Fibroblast of lung (primary cell): ENCODE data around the gene CPA5. TPM values are rescaled to one million over a fixed set of nuclear protein-coding genes. Genes with fewer than 3 reads are reported as not detected.

ENCODE experiments used
- DNase-seq, 2 donors: peaks; one replicate each; pipeline versions ENCODE4 v3.0.0 to v3.0.0-alpha.2; 2010; ENCODE audit warnings: low read depth in 2 of 2
- H2AFZ ChIP-seq: 2 replicates; pipeline ENCODE4 v1.5.1; 2012; ENCODE audit warnings: low read length, control low read depth, inconsistent platforms
- H3K27ac ChIP-seq: 2 replicates; pipeline ENCODE4 v1.5.1; 2011; ENCODE audit warnings: low read length, control low read depth; ENCODE audit not compliant: insufficient read depth
- H3K27me3 ChIP-seq: 2 replicates; pipeline ENCODE4 v1.5.1; 2011; ENCODE audit warnings: mild to moderate bottlenecking, low read length; ENCODE audit not compliant: control insufficient read depth, insufficient read depth
- H3K36me3 ChIP-seq: 2 replicates; pipeline ENCODE4 v1.5.1; 2011; ENCODE audit warnings: low read length; ENCODE audit not compliant: control insufficient read depth, insufficient read depth
- H3K4me1 ChIP-seq: 2 replicates; pipeline ENCODE4 v1.5.1; 2011; ENCODE audit warnings: low read length; ENCODE audit not compliant: control insufficient read depth, insufficient read depth; ENCODE audit errors: extremely low read depth
- H3K4me2 ChIP-seq: 2 replicates; pipeline ENCODE4 v1.5.1; 2011; ENCODE audit warnings: low read length, control low read depth; ENCODE audit not compliant: insufficient read depth; ENCODE audit errors: extremely low read depth
- H3K4me3 ChIP-seq, 4 experiments: fragments of 200-600 bp in 1 of 4; sonication (generic) in 1 of 4; replicated peaks in 1 of 4; 2 replicates each; pipeline ENCODE4 v1.5.1; 2011 to 2016; ENCODE audit warnings: low read length in 4 of 4, low read depth in 3 of 4, mild to moderate bottlenecking in 3 of 4, control low read depth in 2 of 4, inconsistent platforms in 1 of 4, mixed read lengths in 1 of 4; ENCODE audit not compliant: insufficient read depth in 1 of 4; ENCODE audit errors: control extremely low read depth in 1 of 4
- H3K79me2 ChIP-seq: 2 replicates; pipeline ENCODE4 v1.5.1; 2012; ENCODE audit warnings: mild to moderate bottlenecking, low read length, inconsistent platforms; ENCODE audit not compliant: control insufficient read depth, insufficient read depth
- H3K9ac ChIP-seq: 2 replicates; pipeline ENCODE4 v1.5.1; 2011; ENCODE audit warnings: mild to moderate bottlenecking, low read length, control low read depth; ENCODE audit not compliant: insufficient read depth
- H3K9me3 ChIP-seq: 2 replicates; pipeline ENCODE4 v1.5.1; 2012; ENCODE audit warnings: low read depth, low read length; ENCODE audit not compliant: control insufficient read depth, insufficient read depth
- H4K20me1 ChIP-seq: 2 replicates; pipeline ENCODE4 v1.5.1; 2011; ENCODE audit warnings: low read length; ENCODE audit not compliant: control insufficient read depth, insufficient read depth; ENCODE audit errors: extremely low read depth
- EZH2 ChIP-seq: IDR thresholded peaks from 2 replicates; pipeline ENCODE4 v1.5.1; 2012; ENCODE audit warnings: low read length, control low read depth, mild to moderate bottlenecking; ENCODE audit errors: missing control alignments
- polyA plus RNA-seq, 2 donors: library from polyadenylated mRNA; depleted of rRNA in 1 of 2; stranded (reverse) in 1 of 2; unstranded in 1 of 2; fragments of >200 nt; gene quantifications; 2 replicates each; pipeline ENCODE4 v1.2.1, GENCODE V29; 2011 to 2012; ENCODE audit warnings: missing spikeins in 1 of 2
- total RNA-seq: library from RNA; depleted of rRNA; stranded (reverse); fragments of >200 nt; gene quantifications from 2 replicates; pipeline ENCODE4 v1.2.1, GENCODE V29; 2014
- TF ChIP-seq, protein P1 (sequence below), 2 donors: IDR thresholded peaks in 1 of 2; conservative IDR thresholded peaks in 1 of 2; 1 replicate in 1 of 2; 2 replicates in 1 of 2; pipeline ENCODE4 v1.5.1; 2011 to 2012; ENCODE audit warnings: low read length in 2 of 2, control low read depth in 1 of 2, inconsistent platforms in 1 of 2, low read depth in 1 of 2, mild to moderate bottlenecking in 1 of 2

CPA5 gene
- total and polyA plus RNA-seq, 2 donors (not counting 1 experiment from before 2014, with no cell fraction given) = not detected

DNA sequence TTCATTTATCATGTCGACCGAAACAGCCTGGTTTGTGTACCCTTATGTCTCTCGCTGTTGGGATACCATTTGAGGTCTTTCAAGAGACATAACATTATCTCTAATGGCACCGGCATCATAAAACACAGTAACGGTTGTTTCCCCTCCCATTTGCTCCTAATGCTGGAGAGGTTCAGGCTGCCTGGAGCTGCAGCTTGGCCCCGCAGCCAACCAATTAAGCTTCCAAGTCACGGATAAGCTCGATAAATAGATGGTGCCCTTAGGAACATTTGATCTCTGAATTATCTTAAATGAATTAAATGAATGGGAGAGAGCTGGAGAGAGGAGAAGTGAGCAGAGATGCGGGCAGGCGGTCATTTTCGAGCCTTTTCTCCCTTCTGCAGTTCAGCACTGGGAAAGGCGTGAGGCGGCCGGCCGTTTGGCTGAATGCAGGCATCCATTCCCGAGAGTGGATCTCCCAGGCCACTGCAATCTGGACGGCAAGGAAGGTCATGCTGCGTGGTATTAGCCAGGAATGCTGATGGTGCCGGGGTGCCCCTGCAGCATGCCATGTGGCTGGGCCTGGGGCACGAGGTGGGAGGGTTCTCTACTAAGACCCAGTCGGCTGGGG, 39.1 kb upstream of the CPA5 start:
- Histone ChIP-seq H3K9ac (no peak overlapping the region), H3K4me2 (no peak overlapping the region), H3K4me1 (no peaks in the 10 kb centered on the region), H4K20me1 (no peaks in the 10 kb centered on the region), H3K36me3 (peaks cover 2% of the 10 kb centered on the region), H3K27ac (no peak overlapping the region), H2AFZ (no peak overlapping the region), H3K79me2 (no peaks in the 10 kb centered on the region), H3K9me3 (no peaks in the 10 kb centered on the region), H3K27me3 (no peaks in the 10 kb centered on the region), H3K4me3 (no peak overlapping the region)
- TF ChIP-seq EZH2 = no peak
- TF ChIP-seq, protein P1, sequence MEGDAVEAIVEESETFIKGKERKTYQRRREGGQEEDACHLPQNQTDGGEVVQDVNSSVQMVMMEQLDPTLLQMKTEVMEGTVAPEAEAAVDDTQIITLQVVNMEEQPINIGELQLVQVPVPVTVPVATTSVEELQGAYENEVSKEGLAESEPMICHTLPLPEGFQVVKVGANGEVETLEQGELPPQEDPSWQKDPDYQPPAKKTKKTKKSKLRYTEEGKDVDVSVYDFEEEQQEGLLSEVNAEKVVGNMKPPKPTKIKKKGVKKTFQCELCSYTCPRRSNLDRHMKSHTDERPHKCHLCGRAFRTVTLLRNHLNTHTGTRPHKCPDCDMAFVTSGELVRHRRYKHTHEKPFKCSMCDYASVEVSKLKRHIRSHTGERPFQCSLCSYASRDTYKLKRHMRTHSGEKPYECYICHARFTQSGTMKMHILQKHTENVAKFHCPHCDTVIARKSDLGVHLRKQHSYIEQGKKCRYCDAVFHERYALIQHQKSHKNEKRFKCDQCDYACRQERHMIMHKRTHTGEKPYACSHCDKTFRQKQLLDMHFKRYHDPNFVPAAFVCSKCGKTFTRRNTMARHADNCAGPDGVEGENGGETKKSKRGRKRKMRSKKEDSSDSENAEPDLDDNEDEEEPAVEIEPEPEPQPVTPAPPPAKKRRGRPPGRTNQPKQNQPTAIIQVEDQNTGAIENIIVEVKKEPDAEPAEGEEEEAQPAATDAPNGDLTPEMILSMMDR (conservative IDR thresholded peaks at IDR 0.05 in 1 of 2, IDR thresholded peaks at IDR 0.05 in 1 of 2; ENCODE audit: low read depth in 1 of 2, low read length in 2 of 2) = no peak
- DNase-seq = no peak

DNA sequence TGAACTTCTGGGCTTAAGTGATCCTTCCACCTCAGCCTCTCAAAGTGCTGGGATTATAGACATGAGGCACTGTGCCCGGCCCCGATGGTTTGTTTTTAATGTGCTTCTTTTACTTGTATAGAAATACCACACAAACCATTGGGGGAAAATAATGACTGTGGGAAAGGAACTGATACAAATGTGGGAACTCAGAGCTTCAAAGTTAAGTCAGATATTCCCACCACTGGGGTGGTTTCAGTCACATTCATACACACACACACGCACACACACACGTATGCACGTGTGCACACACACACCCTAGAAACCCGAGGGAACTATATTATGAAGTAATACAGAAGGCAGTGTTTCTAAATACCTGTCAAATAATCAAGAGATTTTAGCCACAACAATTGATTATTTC, 34.6 kb upstream of the CPA5 start:
- H3K4me3 ChIP-seq = no peak overlapping the region
- no peaks in the 10 kb centered on the region for H3K27me3 ChIP-seq
- peaks cover 2% of the 10 kb centered on the region for H3K36me3 ChIP-seq
- H3K9me3 ChIP-seq = no peaks in the 10 kb centered on the region
- H3K79me2 ChIP-seq = no peaks in the 10 kb centered on the region
- no peaks in the 10 kb centered on the region for H4K20me1 ChIP-seq
- H3K4me1 ChIP-seq = no peaks in the 10 kb centered on the region
- DNase-seq = no peak
- H3K27ac ChIP-seq = no peak overlapping the region
- H3K4me2 ChIP-seq = no peak overlapping the region
- TF ChIP-seq EZH2 = no peak
- TF ChIP-seq, protein P1 (conservative IDR thresholded peaks at IDR 0.05 in 1 of 2, IDR thresholded peaks at IDR 0.05 in 1 of 2; ENCODE audit: low read depth in 1 of 2, low read length in 2 of 2) = no peak
- no peak overlapping the region for H3K9ac ChIP-seq
- no peak overlapping the region for H2AFZ ChIP-seq

DNA sequence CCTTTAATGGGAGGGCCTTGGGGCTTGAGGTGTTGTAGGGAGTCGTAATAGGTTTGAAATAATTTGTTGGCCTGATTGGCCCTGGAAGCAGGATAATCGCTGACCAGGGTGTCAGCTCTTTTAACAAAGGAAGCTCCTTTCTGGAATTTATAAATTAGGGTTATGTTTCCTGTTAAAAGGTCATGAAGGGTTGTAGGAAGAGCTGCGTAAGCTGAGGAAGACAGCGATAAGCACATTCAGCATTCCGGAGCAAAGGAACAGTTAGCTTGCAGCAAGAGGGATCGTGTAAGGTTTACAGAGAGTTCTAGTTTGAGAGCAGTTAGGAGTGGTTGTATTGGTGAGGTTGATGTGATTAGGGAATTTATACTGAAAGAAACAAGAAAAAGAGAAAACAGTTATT, 30.3 kb upstream of the CPA5 start:
- TF ChIP-seq, protein P1 (conservative IDR thresholded peaks at IDR 0.05 in 1 of 2, IDR thresholded peaks at IDR 0.05 in 1 of 2; ENCODE audit: low read depth in 1 of 2, low read length in 2 of 2) = no peak
- TF ChIP-seq EZH2 = no peak
- Histone ChIP-seq H2AFZ (no peak overlapping the region), H3K79me2 (no peaks in the 10 kb centered on the region), H3K9me3 (no peaks in the 10 kb centered on the region), H3K4me3 (no peak overlapping the region), H3K36me3 (no peaks in the 10 kb centered on the region), H3K27me3 (no peaks in the 10 kb centered on the region), H3K27ac (no peak overlapping the region), H3K9ac (no peak overlapping the region), H3K4me2 (no peak overlapping the region), H4K20me1 (no peaks in the 10 kb centered on the region), H3K4me1 (no peaks in the 10 kb centered on the region)
- DNase-seq = no peak
